Fibroblast of lung (primary cell): ENCODE data around the gene AP1S3. TPM values are rescaled to one million over a fixed set of nuclear protein-coding genes. Genes with fewer than 3 reads are reported as not detected.

ENCODE experiments used
- DNase-seq, 2 donors: peaks; one replicate each; pipeline versions ENCODE4 v3.0.0 to v3.0.0-alpha.2; 2010; ENCODE audit warnings: low read depth in 2 of 2
- H2AFZ ChIP-seq: 2 replicates; pipeline ENCODE4 v1.5.1; 2012; ENCODE audit warnings: low read length, control low read depth, inconsistent platforms
- H3K27ac ChIP-seq: 2 replicates; pipeline ENCODE4 v1.5.1; 2011; ENCODE audit warnings: low read length, control low read depth; ENCODE audit not compliant: insufficient read depth
- H3K27me3 ChIP-seq: 2 replicates; pipeline ENCODE4 v1.5.1; 2011; ENCODE audit warnings: mild to moderate bottlenecking, low read length; ENCODE audit not compliant: control insufficient read depth, insufficient read depth
- H3K36me3 ChIP-seq: 2 replicates; pipeline ENCODE4 v1.5.1; 2011; ENCODE audit warnings: low read length; ENCODE audit not compliant: control insufficient read depth, insufficient read depth
- H3K4me1 ChIP-seq: 2 replicates; pipeline ENCODE4 v1.5.1; 2011; ENCODE audit warnings: low read length; ENCODE audit not compliant: control insufficient read depth, insufficient read depth; ENCODE audit errors: extremely low read depth
- H3K4me2 ChIP-seq: 2 replicates; pipeline ENCODE4 v1.5.1; 2011; ENCODE audit warnings: low read length, control low read depth; ENCODE audit not compliant: insufficient read depth; ENCODE audit errors: extremely low read depth
- H3K4me3 ChIP-seq, 4 experiments: fragments of 200-600 bp in 1 of 4; sonication (generic) in 1 of 4; replicated peaks in 1 of 4; 2 replicates each; pipeline ENCODE4 v1.5.1; 2011 to 2016; ENCODE audit warnings: low read length in 4 of 4, low read depth in 3 of 4, mild to moderate bottlenecking in 3 of 4, control low read depth in 2 of 4, inconsistent platforms in 1 of 4, mixed read lengths in 1 of 4; ENCODE audit not compliant: insufficient read depth in 1 of 4; ENCODE audit errors: control extremely low read depth in 1 of 4
- H3K79me2 ChIP-seq: 2 replicates; pipeline ENCODE4 v1.5.1; 2012; ENCODE audit warnings: mild to moderate bottlenecking, low read length, inconsistent platforms; ENCODE audit not compliant: control insufficient read depth, insufficient read depth
- H3K9ac ChIP-seq: 2 replicates; pipeline ENCODE4 v1.5.1; 2011; ENCODE audit warnings: mild to moderate bottlenecking, low read length, control low read depth; ENCODE audit not compliant: insufficient read depth
- H3K9me3 ChIP-seq: 2 replicates; pipeline ENCODE4 v1.5.1; 2012; ENCODE audit warnings: low read depth, low read length; ENCODE audit not compliant: control insufficient read depth, insufficient read depth
- H4K20me1 ChIP-seq: 2 replicates; pipeline ENCODE4 v1.5.1; 2011; ENCODE audit warnings: low read length; ENCODE audit not compliant: control insufficient read depth, insufficient read depth; ENCODE audit errors: extremely low read depth
- EZH2 ChIP-seq: IDR thresholded peaks from 2 replicates; pipeline ENCODE4 v1.5.1; 2012; ENCODE audit warnings: low read length, control low read depth, mild to moderate bottlenecking; ENCODE audit errors: missing control alignments
- polyA plus RNA-seq, 2 donors: library from polyadenylated mRNA; depleted of rRNA in 1 of 2; stranded (reverse) in 1 of 2; unstranded in 1 of 2; fragments of >200 nt; gene quantifications; 2 replicates each; pipeline ENCODE4 v1.2.1, GENCODE V29; 2011 to 2012; ENCODE audit warnings: missing spikeins in 1 of 2
- total RNA-seq: library from RNA; depleted of rRNA; stranded (reverse); fragments of >200 nt; gene quantifications from 2 replicates; pipeline ENCODE4 v1.2.1, GENCODE V29; 2014
- TF ChIP-seq, protein P1 (sequence below), 2 donors: IDR thresholded peaks in 1 of 2; conservative IDR thresholded peaks in 1 of 2; 1 replicate in 1 of 2; 2 replicates in 1 of 2; pipeline ENCODE4 v1.5.1; 2011 to 2012; ENCODE audit warnings: low read length in 2 of 2, control low read depth in 1 of 2, inconsistent platforms in 1 of 2, low read depth in 1 of 2, mild to moderate bottlenecking in 1 of 2

The AP1S3 gene
- total and polyA plus RNA-seq, 2 donors (not counting 1 experiment from before 2014, with no cell fraction given) = 2.9 to 3.3 TPM

DNA sequence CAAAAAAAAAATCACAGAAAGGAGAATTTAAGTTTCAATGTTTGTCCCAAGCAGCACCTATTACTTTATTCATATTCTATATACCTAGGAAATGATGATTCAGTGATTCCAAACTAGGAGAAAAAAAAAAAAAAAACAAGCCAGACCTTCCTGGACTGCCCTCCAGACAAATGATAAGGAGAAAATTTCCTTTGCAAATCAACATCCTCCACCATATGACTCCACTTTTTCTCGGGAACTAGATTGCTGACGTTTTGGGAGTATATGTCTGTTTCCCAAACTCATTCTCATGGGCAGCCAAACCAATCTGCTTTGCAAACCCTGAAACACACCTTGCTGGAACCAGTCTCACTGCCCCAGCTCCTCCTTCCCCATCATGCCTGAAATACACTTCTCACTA lies 16.8 kb downstream of the AP1S3 start:
- no peak overlapping the region for H3K4me2 ChIP-seq
- no peak overlapping the region for H3K9ac ChIP-seq
- H3K27ac ChIP-seq = no peak overlapping the region
- H3K79me2 ChIP-seq = no peaks in the 10 kb centered on the region
- no peaks in the 10 kb centered on the region for H3K36me3 ChIP-seq
- H3K9me3 ChIP-seq = no peaks in the 10 kb centered on the region
- TF ChIP-seq, protein P1, sequence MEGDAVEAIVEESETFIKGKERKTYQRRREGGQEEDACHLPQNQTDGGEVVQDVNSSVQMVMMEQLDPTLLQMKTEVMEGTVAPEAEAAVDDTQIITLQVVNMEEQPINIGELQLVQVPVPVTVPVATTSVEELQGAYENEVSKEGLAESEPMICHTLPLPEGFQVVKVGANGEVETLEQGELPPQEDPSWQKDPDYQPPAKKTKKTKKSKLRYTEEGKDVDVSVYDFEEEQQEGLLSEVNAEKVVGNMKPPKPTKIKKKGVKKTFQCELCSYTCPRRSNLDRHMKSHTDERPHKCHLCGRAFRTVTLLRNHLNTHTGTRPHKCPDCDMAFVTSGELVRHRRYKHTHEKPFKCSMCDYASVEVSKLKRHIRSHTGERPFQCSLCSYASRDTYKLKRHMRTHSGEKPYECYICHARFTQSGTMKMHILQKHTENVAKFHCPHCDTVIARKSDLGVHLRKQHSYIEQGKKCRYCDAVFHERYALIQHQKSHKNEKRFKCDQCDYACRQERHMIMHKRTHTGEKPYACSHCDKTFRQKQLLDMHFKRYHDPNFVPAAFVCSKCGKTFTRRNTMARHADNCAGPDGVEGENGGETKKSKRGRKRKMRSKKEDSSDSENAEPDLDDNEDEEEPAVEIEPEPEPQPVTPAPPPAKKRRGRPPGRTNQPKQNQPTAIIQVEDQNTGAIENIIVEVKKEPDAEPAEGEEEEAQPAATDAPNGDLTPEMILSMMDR (conservative IDR thresholded peaks at IDR 0.05 in 1 of 2, IDR thresholded peaks at IDR 0.05 in 1 of 2; ENCODE audit: low read depth in 1 of 2, low read length in 2 of 2) = no peak
- no peak for TF ChIP-seq EZH2
- H3K4me3 ChIP-seq = no peak overlapping the region
- DNase-seq = no peak
- H3K27me3 ChIP-seq = no peaks in the 10 kb centered on the region
- no peak overlapping the region for H2AFZ ChIP-seq
- no peaks in the 10 kb centered on the region for H3K4me1 ChIP-seq
- no peaks in the 10 kb centered on the region for H4K20me1 ChIP-seq

DNA sequence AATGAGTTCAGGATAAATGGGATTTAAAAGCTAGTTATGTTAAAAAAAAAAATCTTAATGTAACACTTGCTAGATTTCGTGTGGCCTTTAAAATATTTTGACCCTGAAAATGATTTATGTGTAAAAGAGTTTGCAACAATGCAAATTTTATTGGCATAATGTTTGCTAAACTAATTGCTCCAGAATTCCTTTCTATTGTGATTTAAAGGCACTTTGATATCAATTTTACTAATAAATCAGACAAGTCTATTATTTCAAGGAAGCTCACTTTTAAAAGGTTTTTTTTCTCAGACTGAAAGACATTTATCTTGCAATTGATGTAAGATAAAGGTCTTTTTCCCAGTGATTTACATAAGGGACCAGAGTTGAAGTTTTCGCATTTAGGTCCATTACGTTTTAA lies 17.5 kb downstream of the AP1S3 start:
- Histone ChIP-seq H3K9ac (no peak overlapping the region), H3K27me3 (no peaks in the 10 kb centered on the region), H3K9me3 (no peaks in the 10 kb centered on the region), H3K4me3 (no peak overlapping the region), H3K4me1 (no peaks in the 10 kb centered on the region), H4K20me1 (no peaks in the 10 kb centered on the region), H3K4me2 (no peak overlapping the region), H3K79me2 (no peaks in the 10 kb centered on the region), H3K36me3 (no peaks in the 10 kb centered on the region), H3K27ac (no peak overlapping the region), H2AFZ (no peak overlapping the region)
- TF ChIP-seq, protein P1 (conservative IDR thresholded peaks at IDR 0.05 in 1 of 2, IDR thresholded peaks at IDR 0.05 in 1 of 2; ENCODE audit: low read depth in 1 of 2, low read length in 2 of 2) = no peak
- no peak for TF ChIP-seq EZH2
- no peak for DNase-seq

DNA sequence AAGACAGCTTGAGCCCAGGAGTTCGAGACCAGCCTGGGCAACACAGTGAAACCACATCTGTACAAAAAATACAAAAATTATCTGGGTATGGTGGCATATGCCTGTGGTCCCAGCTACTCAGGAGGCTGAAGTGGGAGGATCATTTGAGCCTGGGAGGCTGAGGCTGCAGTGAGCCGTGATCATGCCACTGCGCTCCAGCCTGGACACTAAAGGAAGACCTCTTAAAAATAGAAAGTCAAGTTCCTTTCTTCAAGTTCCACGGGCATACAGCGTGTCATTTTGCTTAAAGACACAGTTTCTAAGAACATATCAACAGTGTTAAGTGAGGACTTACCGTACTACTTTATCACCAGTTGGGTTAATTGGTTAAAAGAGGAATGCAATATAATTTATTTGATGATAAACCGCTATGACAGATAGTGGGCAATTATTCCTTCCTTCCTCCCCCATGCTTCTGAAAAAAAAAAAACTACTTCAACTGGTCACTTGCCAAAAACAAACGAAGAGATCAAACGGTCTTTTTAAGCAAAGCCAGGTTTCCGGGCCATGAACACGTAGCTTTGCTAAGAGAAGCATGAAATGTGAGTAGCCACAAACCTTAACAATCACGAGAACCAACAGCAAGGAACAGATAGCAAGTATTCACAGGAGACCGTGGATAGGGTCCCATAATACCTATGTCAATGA lies 21.4 kb downstream of the AP1S3 start:
- Histone ChIP-seq H3K27ac (no peak overlapping the region), H3K27me3 (no peaks in the 10 kb centered on the region), H3K36me3 (no peaks in the 10 kb centered on the region), H3K9me3 (no peaks in the 10 kb centered on the region), H3K79me2 (no peaks in the 10 kb centered on the region), H3K4me1 (no peaks in the 10 kb centered on the region), H3K9ac (no peak overlapping the region), H4K20me1 (no peaks in the 10 kb centered on the region), H2AFZ (no peak overlapping the region), H3K4me3 (no peak overlapping the region), H3K4me2 (no peak overlapping the region)
- peak in 1 of 2 donors; percentile 90 for DNase-seq
- TF ChIP-seq, protein P1 (conservative IDR thresholded peaks at IDR 0.05 in 1 of 2, IDR thresholded peaks at IDR 0.05 in 1 of 2; ENCODE audit: low read depth in 1 of 2, low read length in 2 of 2) = no peak
- TF ChIP-seq EZH2 = no peak
